ENCODE results near the gene STARD13. TPM values are rescaled to one million over a fixed set of nuclear protein-coding genes. Genes with fewer than 3 reads are reported as not detected.

The STARD13 gene
- total RNA-seq, 1 donor from 2014 or later, result 2.0 TPM

DNA sequence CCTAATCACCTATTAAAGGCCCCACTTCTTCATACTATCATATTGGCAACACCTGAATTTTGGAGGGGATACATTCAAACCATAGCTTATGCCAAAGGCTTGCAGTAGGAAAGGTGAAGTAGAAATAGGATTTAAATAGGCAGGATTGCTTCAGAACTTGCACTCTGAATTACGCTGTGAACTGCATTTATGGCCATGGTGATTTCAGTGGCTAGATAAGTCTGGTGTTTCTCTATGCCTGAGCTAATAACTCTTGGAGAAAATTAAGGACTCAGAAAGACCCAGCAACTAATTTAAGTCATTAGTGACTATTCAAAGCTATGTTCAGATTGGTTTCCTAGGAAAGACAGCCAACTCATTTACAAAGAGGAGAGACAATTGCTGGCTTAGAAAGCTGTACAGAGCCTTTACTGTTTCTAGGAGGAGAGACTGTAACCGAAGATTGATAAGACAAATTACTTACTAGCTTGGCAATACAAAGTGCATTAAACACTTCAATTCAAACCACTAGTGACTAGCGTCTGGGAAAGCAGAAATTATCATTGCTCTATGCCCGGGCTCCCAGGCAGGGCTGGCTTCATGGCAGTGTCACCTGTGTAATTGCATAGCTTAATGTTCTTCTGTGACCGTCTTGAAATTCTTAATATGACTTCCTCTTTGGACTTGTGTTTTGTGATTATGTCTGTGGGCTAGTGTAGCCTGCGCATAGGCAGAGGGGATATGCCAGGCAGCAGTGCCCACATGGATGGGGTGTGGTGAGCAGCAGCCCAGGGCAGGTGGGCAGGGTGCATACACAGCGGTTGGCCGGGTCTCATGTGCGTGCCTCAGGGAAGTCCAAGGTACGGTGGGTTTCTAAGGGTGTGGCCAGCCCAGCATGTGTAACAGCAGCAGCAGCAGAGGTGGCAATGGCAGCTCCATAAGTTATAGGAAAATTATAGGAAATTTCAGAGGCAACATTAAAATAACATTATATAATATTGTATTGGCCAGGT, 209.3 kb downstream of the STARD13 start:
- Histone ChIP-seq H3K4me2 (no peak overlapping the region), H3K27me3 (no peaks in the 10 kb centered on the region), H4K20me1 (ENCODE audit: low read depth) (no peaks in the 10 kb centered on the region), H3K4me3 (no peak overlapping the region), H2AFZ (replicated peaks) (no peak overlapping the region), H3F3A (ENCODE audit: low read depth) (no peaks in the 10 kb centered on the region), H3K4me1 (no peaks in the 10 kb centered on the region), H3K9ac (no peak overlapping the region), H3K27ac (no peak overlapping the region), H3K36me3 (no peaks in the 10 kb centered on the region), H3K79me2 (ENCODE audit: low read depth) (no peaks in the 10 kb centered on the region), H3K9me3 (ENCODE audit: low read depth) (no peaks in the 10 kb centered on the region)
- Mint-ChIP-seq H3K27me3 (ENCODE audit: insufficient read depth, low read depth) (no peaks in the 10 kb centered on the region), H3K4me3 (no peak overlapping the region), H3K27ac (no peak overlapping the region), H3K36me3 (no peaks in the 10 kb centered on the region), H3K4me1 (no peaks in the 10 kb centered on the region), H3K9me3 (no peaks in the 10 kb centered on the region)
- TF ChIP-seq EZH2phosphoT487 (IDR thresholded peaks at IDR 0.05) (no peak), EZH2 (IDR thresholded peaks at IDR 0.05) (no peak)
- DNase-seq (ENCODE audit: low spot score), result no peak

- Mint-ChIP-seq H3K9me3 (no peaks in the 10 kb centered on the region), H3K27ac (no peak overlapping the region), H3K4me3 (no peak overlapping the region), H3K27me3 (ENCODE audit: insufficient read depth, low read depth) (no peaks in the 10 kb centered on the region), H3K36me3 (no peaks in the 10 kb centered on the region), H3K4me1 (no peaks in the 10 kb centered on the region)
- Histone ChIP-seq H3K27ac (no peak overlapping the region), H3K9me3 (ENCODE audit: low read depth) (no peaks in the 10 kb centered on the region), H3K4me3 (no peak overlapping the region), H4K20me1 (ENCODE audit: low read depth) (no peaks in the 10 kb centered on the region), H3K27me3 (no peaks in the 10 kb centered on the region), H3K36me3 (no peaks in the 10 kb centered on the region), H2AFZ (replicated peaks) (no peak overlapping the region), H3K79me2 (ENCODE audit: low read depth) (no peaks in the 10 kb centered on the region), H3F3A (ENCODE audit: low read depth) (no peaks in the 10 kb centered on the region), H3K9ac (no peak overlapping the region), H3K4me2 (no peak overlapping the region), H3K4me1 (no peaks in the 10 kb centered on the region)
- TF ChIP-seq EZH2phosphoT487 (IDR thresholded peaks at IDR 0.05), result no peak
- no peak for TF ChIP-seq CTCF (IDR thresholded peaks at IDR 0.05)
- no peak for TF ChIP-seq EZH2 (IDR thresholded peaks at IDR 0.05)
- no peak for DNase-seq (ENCODE audit: low spot score)
Measured at GRCh38 chr13:33073338-33073737, 212.2 kb downstream of the STARD13 start.

GRCh38 chr13:33072759-33073158, 212.8 kb downstream of the STARD13 start:
- H3K4me1 Mint-ChIP-seq, result no peaks in the 10 kb centered on the region
- no peaks in the 10 kb centered on the region for H3F3A ChIP-seq (ENCODE audit: low read depth)
- no peaks in the 10 kb centered on the region for H3K9me3 ChIP-seq (ENCODE audit: low read depth)
- no peak overlapping the region for H2AFZ ChIP-seq (replicated peaks)
- no peaks in the 10 kb centered on the region for H4K20me1 ChIP-seq (ENCODE audit: low read depth)
- H3K4me1 ChIP-seq, result no peaks in the 10 kb centered on the region
- H3K79me2 ChIP-seq (ENCODE audit: low read depth), result no peaks in the 10 kb centered on the region
- H3K27me3 ChIP-seq, result no peaks in the 10 kb centered on the region
- H3K4me2 ChIP-seq, result no peak overlapping the region
- no peak overlapping the region for H3K9ac ChIP-seq
- no peak for TF ChIP-seq EZH2 (IDR thresholded peaks at IDR 0.05)
- TF ChIP-seq CTCF (IDR thresholded peaks at IDR 0.05), result no peak
- no peak for TF ChIP-seq EZH2phosphoT487 (IDR thresholded peaks at IDR 0.05)
- no peaks in the 10 kb centered on the region for H3K9me3 Mint-ChIP-seq
- no peak overlapping the region for H3K4me3 Mint-ChIP-seq
- no peaks in the 10 kb centered on the region for H3K36me3 ChIP-seq
- H3K27ac ChIP-seq, result no peak overlapping the region
- no peak for DNase-seq (ENCODE audit: low spot score)
- no peak overlapping the region for H3K27ac Mint-ChIP-seq
- no peak overlapping the region for H3K4me3 ChIP-seq
- no peaks in the 10 kb centered on the region for H3K36me3 Mint-ChIP-seq
- H3K27me3 Mint-ChIP-seq (ENCODE audit: insufficient read depth, low read depth), result no peaks in the 10 kb centered on the region

- Histone ChIP-seq H3K9me3 (ENCODE audit: low read depth) (no peaks in the 10 kb centered on the region), H3K4me2 (no peak overlapping the region), H3K9ac (no peak overlapping the region), H2AFZ (replicated peaks) (no peak overlapping the region), H3K27ac (no peak overlapping the region), H3K4me1 (no peaks in the 10 kb centered on the region), H3F3A (ENCODE audit: low read depth) (no peaks in the 10 kb centered on the region), H3K36me3 (no peaks in the 10 kb centered on the region), H3K79me2 (ENCODE audit: low read depth) (no peaks in the 10 kb centered on the region), H4K20me1 (ENCODE audit: low read depth) (no peaks in the 10 kb centered on the region), H3K4me3 (no peak overlapping the region), H3K27me3 (no peaks in the 10 kb centered on the region)
- H3K4me1 Mint-ChIP-seq, result no peaks in the 10 kb centered on the region
- H3K9me3 Mint-ChIP-seq, result no peaks in the 10 kb centered on the region
- no peak overlapping the region for H3K27ac Mint-ChIP-seq
- no peaks in the 10 kb centered on the region for H3K36me3 Mint-ChIP-seq
- TF ChIP-seq CTCF (IDR thresholded peaks at IDR 0.05) (no peak), EZH2phosphoT487 (IDR thresholded peaks at IDR 0.05) (no peak), EZH2 (IDR thresholded peaks at IDR 0.05) (no peak)
- no peak overlapping the region for H3K4me3 Mint-ChIP-seq
- no peak for DNase-seq (ENCODE audit: low spot score)
- H3K27me3 Mint-ChIP-seq (ENCODE audit: insufficient read depth, low read depth), result no peaks in the 10 kb centered on the region
Measured at GRCh38 chr13:33072282-33072681, 213.3 kb downstream of the STARD13 start.
